ENCODE data around the gene TANGO6.
"Not testable (repeated sequence)": the region's sequence is repeated elsewhere in the genome, so short reads cannot be mapped to it uniquely, and the experiment has no call there.

DNA sequence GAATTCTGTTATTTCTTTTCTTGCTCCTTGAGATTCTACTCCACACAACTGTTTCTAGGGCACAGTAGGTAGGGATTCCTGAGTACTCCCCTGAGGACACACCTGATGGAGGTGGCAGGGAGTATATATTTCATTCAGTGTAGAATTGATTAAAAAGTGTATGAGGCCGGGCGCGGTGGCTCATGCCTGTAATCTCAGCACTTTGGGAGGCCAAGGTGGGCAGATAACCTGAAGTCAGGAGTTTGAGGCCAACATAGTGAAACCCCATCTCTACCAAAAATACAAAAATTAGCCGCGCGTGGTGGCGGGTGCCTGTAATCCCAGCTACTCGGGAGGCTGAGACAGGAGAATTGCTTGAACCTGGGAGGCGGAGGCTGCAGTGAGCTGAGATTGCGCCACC is 283.5 kb downstream of the TANGO6 start:
- TF ChIP-seq, protein P1, sequence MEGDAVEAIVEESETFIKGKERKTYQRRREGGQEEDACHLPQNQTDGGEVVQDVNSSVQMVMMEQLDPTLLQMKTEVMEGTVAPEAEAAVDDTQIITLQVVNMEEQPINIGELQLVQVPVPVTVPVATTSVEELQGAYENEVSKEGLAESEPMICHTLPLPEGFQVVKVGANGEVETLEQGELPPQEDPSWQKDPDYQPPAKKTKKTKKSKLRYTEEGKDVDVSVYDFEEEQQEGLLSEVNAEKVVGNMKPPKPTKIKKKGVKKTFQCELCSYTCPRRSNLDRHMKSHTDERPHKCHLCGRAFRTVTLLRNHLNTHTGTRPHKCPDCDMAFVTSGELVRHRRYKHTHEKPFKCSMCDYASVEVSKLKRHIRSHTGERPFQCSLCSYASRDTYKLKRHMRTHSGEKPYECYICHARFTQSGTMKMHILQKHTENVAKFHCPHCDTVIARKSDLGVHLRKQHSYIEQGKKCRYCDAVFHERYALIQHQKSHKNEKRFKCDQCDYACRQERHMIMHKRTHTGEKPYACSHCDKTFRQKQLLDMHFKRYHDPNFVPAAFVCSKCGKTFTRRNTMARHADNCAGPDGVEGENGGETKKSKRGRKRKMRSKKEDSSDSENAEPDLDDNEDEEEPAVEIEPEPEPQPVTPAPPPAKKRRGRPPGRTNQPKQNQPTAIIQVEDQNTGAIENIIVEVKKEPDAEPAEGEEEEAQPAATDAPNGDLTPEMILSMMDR (IDR thresholded peaks at IDR 0.05): not testable (repeated sequence)
- TF ChIP-seq POLR2A (IDR thresholded peaks at IDR 0.05): not testable (repeated sequence)
